Measurements from ENCODE around the gene DPF3.

Gene DPF3

DNA sequence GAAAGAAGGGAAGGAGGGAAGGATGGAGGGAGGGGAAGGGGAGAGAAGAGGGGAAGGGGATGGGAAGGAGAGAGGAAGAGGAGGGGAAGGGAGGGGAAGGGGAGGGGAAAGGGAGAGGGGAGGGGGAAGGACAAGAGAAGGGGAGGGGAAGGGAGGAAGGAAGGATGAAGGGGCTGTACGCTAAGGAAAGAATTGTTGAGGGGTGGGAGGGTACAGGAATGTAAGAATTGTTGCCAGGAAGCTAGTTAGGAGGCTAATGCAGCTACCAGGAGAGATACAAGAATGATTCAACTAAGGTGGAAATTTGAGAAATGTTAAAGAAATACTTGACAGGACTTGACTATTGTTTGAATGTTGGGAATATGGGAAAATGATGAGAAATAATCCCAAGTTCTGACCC is 261.2 kb downstream of the DPF3 start:
- no peak for DNase-seq

GRCh38 chr14:72631401-72631800 is 262.5 kb downstream of the DPF3 start:
- no peak for DNase-seq

DNA sequence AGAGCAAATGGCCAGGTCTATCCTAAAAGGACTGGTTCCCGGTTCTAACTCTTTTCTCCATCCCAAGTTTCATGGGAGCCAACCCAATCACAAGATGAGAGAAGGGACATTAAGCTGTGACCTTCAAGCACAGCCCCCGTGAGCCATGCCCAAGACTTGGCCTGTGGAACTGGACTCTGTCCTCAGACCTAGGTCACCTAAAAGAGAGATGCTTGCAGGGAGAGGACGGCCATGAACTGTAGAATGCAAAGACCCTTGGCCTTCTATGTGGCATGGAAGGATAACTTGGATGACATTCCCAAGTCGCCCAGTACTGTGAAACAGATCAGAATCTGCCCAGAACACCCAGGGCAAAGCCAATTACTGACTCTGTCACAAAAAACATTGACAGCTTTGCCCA is 263.5 kb downstream of the DPF3 start:
- DNase-seq: no peak

DNA sequence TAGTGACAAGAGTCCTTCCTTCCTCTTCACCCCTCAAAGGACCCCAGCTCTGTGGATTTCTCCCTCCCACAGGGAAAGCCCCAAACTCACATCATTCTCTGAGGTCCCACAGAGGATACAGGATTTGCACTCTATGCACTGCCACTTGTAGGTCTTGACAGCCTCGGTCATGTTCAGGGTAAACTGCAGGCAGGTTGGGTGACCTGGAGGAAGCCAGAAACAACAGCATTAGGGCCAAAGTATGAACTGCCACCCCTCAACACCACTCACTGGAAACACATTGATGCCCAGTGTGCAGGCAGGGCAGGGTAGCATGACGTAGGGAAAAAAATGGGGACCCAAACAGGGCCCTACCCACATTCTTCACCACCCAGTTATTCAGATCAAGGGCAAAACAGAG is 264.4 kb downstream of the DPF3 start:
- DNase-seq: no peak

GRCh38 chr14:72625689-72626088 is 268.2 kb downstream of the DPF3 start:
- DNase-seq: no peak

DNA sequence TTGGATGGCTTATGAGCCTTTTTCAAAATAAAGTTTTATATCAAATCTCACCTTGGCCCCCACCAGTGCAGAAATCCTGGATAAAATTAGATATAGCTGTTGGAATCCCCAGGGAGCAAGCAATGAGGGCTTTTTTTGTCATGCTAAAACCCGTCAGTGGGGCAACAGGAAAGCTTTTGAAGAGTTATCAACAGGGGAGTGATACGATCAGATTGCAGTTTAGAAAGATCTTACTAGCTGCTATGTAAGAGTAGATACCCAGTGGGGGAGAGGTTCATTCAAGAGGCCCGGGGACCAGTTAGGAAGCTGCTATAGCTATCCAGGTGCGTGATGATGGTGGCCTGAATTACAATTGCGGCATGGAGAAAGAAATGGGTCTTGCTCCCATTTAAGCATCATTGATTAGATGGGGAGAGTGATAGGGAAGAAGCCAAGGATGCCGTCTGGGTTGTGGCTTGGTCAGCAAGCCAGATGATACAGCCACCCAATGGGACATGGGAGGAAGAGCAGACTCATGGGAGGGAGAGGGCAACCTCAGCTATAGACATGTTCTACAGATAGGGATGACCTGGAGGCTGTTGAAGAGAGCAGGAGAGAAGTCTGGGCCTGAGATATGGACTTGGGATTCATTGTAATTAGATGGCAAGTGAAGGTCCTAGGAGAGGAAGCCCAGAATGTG is 272.4 kb downstream of the DPF3 start:
- no peak for DNase-seq

DNA sequence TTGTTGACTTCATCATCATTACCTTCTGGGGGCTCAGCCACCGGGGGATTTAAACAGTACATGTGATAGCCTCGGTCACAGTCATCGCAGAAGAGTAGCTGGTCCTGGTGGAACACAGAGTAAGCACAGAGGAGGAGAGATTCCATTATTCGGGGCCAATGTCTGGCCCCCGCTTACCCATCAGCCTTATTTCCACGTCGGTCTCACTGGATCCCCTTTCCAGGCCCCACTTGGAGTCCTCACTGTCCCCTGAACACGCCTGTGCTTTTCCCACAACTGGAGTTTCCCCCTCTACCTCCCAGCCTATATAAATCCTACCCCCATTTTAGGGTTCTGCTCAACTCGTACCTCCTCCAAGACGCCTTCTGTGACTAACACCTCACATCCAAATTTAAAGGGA is 274.0 kb downstream of the DPF3 start:
- no peak for DNase-seq

DNA sequence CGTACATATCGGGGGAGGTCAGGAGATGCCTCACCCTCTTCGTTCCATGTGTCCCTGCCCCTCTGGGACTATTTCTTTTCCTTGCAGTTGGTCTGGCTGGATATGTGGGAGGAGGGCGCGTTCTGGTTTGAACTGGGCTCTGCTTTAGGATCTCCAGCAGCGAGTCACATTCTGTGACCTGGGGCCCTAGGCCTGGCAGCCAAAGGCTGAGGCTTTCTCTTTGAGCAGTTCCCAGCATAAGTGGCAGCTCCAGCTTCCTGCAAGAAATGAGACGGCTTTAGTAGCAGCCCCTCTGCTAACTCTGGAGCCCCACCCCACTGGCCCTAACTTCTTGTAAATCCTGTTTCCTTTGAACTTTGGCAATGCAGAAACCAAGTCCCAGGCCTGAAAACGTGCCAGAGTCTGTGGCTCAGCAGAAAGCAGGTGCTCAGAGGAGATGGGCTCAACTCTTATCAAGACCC is 274.8 kb downstream of the DPF3 start:
- DNase-seq: no peak

DNA sequence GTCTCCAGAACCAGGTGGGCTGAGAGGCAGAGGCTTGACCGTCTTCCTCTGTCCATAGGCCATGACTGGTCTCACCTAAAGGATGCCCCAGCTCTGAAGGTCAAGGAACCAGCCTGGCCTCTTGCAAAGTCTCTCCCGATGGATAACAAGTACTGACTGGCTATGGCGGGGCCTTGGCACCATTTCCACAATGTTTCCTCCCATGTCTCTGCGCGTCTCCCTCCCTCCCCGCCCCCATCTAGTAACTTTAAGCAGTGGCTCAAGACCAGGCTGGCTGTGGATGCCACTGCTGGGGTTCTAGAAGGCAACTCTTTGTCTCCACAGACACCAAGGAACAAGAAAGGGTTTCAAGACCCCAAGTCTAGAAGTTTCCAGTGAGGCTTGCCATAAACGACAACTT is 275.5 kb downstream of the DPF3 start:
- DNase-seq: no peak

- DNase-seq: no peak
Measured at GRCh38 chr14:72617391-72618031, 276.4 kb downstream of the DPF3 start.

GRCh38 chr14:72616811-72617210 is 277.1 kb downstream of the DPF3 start:
- no peak for DNase-seq

DNA sequence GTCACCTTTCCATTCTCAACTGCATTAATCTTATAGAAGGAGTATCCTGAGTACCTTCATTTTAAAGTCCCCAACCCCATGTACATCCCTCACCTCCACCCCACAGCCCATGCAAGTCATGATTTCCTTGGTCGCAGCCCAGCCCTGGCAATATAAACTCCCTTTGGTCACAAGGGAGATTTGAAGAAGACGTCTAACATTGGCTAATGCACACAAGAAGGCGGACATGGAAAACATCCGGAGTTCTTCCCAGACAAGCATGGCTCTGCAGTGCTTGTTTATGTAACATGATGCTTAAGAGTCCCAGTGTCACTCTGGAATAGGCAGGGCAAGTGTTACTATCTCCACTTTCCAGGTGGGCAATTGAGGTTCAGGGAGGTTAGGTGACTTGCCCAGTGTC is 277.6 kb downstream of the DPF3 start:
- DNase-seq: no peak

GRCh38 chr14:72615451-72616121 is 278.3 kb downstream of the DPF3 start:
- no peak for DNase-seq

DNA sequence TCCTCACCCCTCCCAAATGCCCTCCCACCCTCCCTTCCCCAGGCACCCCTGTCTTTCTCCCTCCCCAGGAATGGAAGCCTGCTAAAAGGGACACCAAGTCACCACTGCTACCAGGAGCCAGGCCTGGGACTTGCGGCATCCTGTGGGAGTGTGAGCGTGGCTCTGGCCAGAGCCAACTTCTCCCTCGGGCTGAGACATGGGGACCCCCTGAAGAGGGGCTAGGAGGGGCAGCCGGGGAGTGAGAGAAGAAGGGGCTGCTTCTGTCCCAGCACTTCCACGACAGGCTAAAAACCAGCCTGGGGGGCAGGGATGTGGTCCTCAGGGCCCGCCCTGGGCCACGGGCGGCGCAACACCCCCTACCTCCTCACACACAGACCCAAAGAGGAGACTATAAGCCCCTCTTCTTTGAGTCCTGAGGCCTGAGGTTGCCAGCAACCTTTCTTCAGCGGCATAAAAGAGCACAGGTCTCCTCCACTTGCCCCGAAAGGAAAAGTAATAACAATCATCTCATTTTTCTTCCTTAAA is 278.9 kb downstream of the DPF3 start:
- no peak for DNase-seq

DNA sequence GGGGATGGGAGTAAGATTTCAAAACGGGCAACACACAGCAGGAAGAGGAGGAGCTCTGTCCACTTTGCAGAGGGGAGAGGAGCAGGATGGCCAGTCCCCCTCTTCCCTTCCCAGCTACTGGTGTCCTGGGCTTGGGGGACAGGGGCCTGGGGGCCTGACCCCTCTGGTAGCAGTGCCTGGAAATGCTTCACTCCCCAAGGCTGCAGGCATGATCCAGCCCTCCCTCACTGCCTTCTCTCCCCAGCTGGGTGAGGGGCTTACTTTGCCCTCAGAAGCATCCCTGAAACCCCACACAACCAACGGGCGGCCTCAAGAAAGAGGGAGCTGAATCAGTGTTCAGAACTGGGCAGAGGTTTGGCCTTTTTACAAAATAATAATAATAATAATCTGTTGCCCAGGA is 279.5 kb downstream of the DPF3 start:
- DNase-seq: no peak

GRCh38 chr14:72613975-72614319 is 280.0 kb downstream of the DPF3 start:
- DNase-seq: no peak

GRCh38 chr14:72613231-72613974 is 280.5 kb downstream of the DPF3 start:
- no peak for DNase-seq

- no peak for DNase-seq
Measured at GRCh38 chr14:72612041-72612440, 281.9 kb downstream of the DPF3 start.

DNA sequence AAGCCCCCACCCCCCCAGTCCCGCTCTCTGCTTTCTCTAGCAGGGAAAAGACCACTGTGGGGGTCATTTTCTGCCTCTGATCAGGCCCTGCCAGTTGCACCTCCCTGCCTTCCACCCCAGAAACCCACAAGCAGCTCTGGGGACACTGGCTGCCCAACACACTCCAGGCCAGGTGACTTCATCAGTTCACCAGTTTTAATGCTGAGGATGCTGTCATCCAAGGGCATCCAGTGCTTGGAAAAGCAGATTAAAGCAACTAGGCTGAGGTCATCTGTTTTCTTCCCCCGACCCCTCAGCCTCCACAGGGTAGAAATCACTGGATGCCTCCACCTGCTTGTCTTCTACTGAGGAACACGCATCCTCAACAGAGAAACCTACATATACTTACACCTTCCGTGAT is 282.4 kb downstream of the DPF3 start:
- no peak for DNase-seq

GRCh38 chr14:72610831-72611200 is 283.1 kb downstream of the DPF3 start:
- no peak for DNase-seq

DNA sequence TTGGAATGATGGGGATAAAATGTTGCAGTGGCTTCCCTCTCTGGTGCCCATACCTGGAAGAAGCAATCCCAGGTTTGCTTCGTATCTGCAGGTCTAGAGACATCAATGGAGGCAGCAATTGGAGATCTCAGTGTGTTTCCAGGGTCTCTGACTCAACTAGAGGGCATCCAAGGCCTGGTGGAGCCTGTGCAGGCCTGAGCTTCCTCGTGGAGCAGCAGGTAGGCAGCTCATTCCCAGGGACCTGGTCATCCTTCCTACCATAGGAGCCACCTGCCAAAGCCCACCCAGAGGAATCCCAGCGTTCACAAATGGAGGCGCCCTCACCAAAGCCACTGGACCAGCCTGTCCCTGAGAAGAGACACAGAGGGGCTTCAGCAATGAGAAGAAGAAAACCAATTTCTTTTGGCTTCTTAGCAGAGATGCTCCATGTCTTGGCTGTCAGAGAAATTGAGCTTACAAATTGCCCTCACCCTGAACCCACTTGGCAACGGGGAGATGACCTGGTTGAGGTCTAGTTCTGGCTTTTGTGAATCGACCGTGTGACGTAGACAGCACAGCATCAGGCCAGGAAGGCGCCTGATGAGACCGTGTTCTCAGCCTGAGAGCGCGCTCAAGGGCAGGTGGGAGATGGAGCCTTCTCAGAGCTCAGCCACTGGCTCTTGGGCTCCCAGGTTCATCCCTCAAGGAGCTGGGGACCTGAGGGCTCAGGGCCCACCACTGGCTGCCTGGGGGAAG is 283.6 kb downstream of the DPF3 start:
- DNase-seq: no peak

GRCh38 chr14:72609205-72609916 is 284.5 kb downstream of the DPF3 start:
- no peak for DNase-seq

All from COR-L47 (cell line).